ENCODE data around the gene RALY. TPM values are rescaled to one million over a fixed set of nuclear protein-coding genes. Genes with fewer than 3 reads are reported as not detected.

RALY gene
- total RNA-seq, 2 experiments from 2014 or later: 136 to 163 TPM

GRCh38 chr20:34012735-34013134, 19.0 kb downstream of the RALY start:
- CTCF ChIA-PET (ENCODE audit: unreplicated experiment): no interaction called here
- TF ChIP-seq CTCF (conservative IDR thresholded peaks at IDR 0.05; ENCODE audit: low read length) (no peak), EZH2phosphoT487 (IDR thresholded peaks at IDR 0.05; ENCODE audit: borderline replicate concordance, low read depth, low read length) (no peak)
- H3K27ac ChIP-seq (ENCODE audit: low read depth, low read length, poor library complexity, severe bottlenecking): no peak overlapping the region
- H3K4me2 ChIP-seq (ENCODE audit: low read length): no peak overlapping the region
- peaks cover 100% of the 10 kb centered on the region for H3K79me2 ChIP-seq (ENCODE audit: insufficient read depth, low read depth, low read length)
- H3K4me3 ChIP-seq (ENCODE audit: low read depth, low read length, poor library complexity, severe bottlenecking): no peak overlapping the region
- POLR2A ChIA-PET: interaction anchor here (0.6 to 1.4 kb wide), 8 partner anchors 8 to 1223 kb away, joined by 3 to 9 read pairs (median 5); no protein-coding TSS in a partner anchor
- H3K4me1 ChIP-seq (ENCODE audit: insufficient read depth, low read length, poor library complexity, severe bottlenecking): peaks cover 34% of the 10 kb centered on the region
- no peaks in the 10 kb centered on the region for H3K9me2 ChIP-seq (ENCODE audit: insufficient read depth, low read length)
- DNase-seq (ENCODE audit: low spot score): no peak
- H2AFZ ChIP-seq (ENCODE audit: low read length): no peak overlapping the region
- BruUV-seq (replicated peaks): no TSS peak
- peaks cover 36% of the 10 kb centered on the region for H4K20me1 ChIP-seq (ENCODE audit: insufficient read depth, low read length)
- intact Hi-C loops (cut with micrococcal nuclease; ENCODE audit: unreplicated experiment): no loop called here
- H3K9me3 ChIP-seq (ENCODE audit: low read length): no peaks in the 10 kb centered on the region
- peaks cover 22% of the 10 kb centered on the region for H3K36me3 ChIP-seq (ENCODE audit: insufficient read depth, low read length)

- no peaks in the 10 kb centered on the region for H3K9me2 ChIP-seq (ENCODE audit: insufficient read depth, low read length)
- POLR2A ChIA-PET: interaction anchor here (0.8 to 1.4 kb wide), 2 partner anchors 9 to 14 kb away, joined by 4 to 7 read pairs; no protein-coding TSS in a partner anchor
- no peaks in the 10 kb centered on the region for H3K9me3 ChIP-seq (ENCODE audit: low read length)
- H4K20me1 ChIP-seq (ENCODE audit: insufficient read depth, low read length): peaks cover 38% of the 10 kb centered on the region
- H3K4me1 ChIP-seq (ENCODE audit: insufficient read depth, low read length, poor library complexity, severe bottlenecking): peaks cover 38% of the 10 kb centered on the region
- intact Hi-C loops (cut with micrococcal nuclease; ENCODE audit: unreplicated experiment): no loop called here
- DNase-seq (ENCODE audit: low spot score): no peak
- H3K79me2 ChIP-seq (ENCODE audit: insufficient read depth, low read depth, low read length): peaks cover 100% of the 10 kb centered on the region
- CTCF ChIA-PET (ENCODE audit: unreplicated experiment): no interaction called here
- peaks cover 18% of the 10 kb centered on the region; the same call in 1 of the 2 replicates for H3K36me3 ChIP-seq (ENCODE audit: insufficient read depth, low read length)
- no peak overlapping the region for H3K4me2 ChIP-seq (ENCODE audit: low read length)
- TF ChIP-seq CTCF (conservative IDR thresholded peaks at IDR 0.05; ENCODE audit: low read length): no peak
- H3K27ac ChIP-seq (ENCODE audit: low read depth, low read length, poor library complexity, severe bottlenecking): no peak overlapping the region
- no peak overlapping the region for H3K4me3 ChIP-seq (ENCODE audit: low read depth, low read length, poor library complexity, severe bottlenecking)
- BruUV-seq (replicated peaks): no TSS peak
- no peak overlapping the region for H2AFZ ChIP-seq (ENCODE audit: low read length)
These were observed 19.8 kb downstream of the RALY start for GRCh38 chr20:34013554-34013953.

- no peak overlapping the region for H3K4me3 ChIP-seq (ENCODE audit: low read depth, low read length, poor library complexity, severe bottlenecking)
- H4K20me1 ChIP-seq (ENCODE audit: insufficient read depth, low read length): peaks cover 32% of the 10 kb centered on the region
- peaks cover 30% of the 10 kb centered on the region for H3K4me1 ChIP-seq (ENCODE audit: insufficient read depth, low read length, poor library complexity, severe bottlenecking)
- intact Hi-C loops (cut with micrococcal nuclease; ENCODE audit: unreplicated experiment): no loop called here
- peaks cover 15% of the 10 kb centered on the region; the same call in 1 of the 2 replicates for H3K36me3 ChIP-seq (ENCODE audit: insufficient read depth, low read length)
- POLR2A ChIA-PET: interaction anchor here (0.6 kb wide), 1 partner anchor 77 kb away, joined by 6 read pairs; no protein-coding TSS in a partner anchor
- no peak for DNase-seq (ENCODE audit: low spot score)
- no TSS peak for BruUV-seq (replicated peaks)
- no peak overlapping the region for H3K27ac ChIP-seq (ENCODE audit: low read depth, low read length, poor library complexity, severe bottlenecking)
- TF ChIP-seq EZH2phosphoT487 (IDR thresholded peaks at IDR 0.05; ENCODE audit: borderline replicate concordance, low read depth, low read length) (no peak), CTCF (conservative IDR thresholded peaks at IDR 0.05; ENCODE audit: low read length) (no peak)
- H3K79me2 ChIP-seq (ENCODE audit: insufficient read depth, low read depth, low read length): peaks cover 97% of the 10 kb centered on the region
- H3K9me2 ChIP-seq (ENCODE audit: insufficient read depth, low read length): no peaks in the 10 kb centered on the region
- H3K9me3 ChIP-seq (ENCODE audit: low read length): no peaks in the 10 kb centered on the region
- H2AFZ ChIP-seq (ENCODE audit: low read length): no peak overlapping the region
- no peak overlapping the region for H3K4me2 ChIP-seq (ENCODE audit: low read length)
- CTCF ChIA-PET (ENCODE audit: unreplicated experiment): no interaction called here
These were observed 21.2 kb downstream of the RALY start for GRCh38 chr20:34014878-34015277.
